H1 (cell line): ENCODE data around the gene SSH2. TPM values are rescaled to one million over a fixed set of nuclear protein-coding genes. Genes with fewer than 3 reads are reported as not detected.
A peak's percentile ranks its signal among the peaks of the same experiment; 100 is the strongest.

Experiments used
- CTCF ChIA-PET: fragments of 300-600 bp; sonication (Branson Sonifier 250); formaldehyde crosslinking; loops from one replicate; lab custom pipeline; 2021; ENCODE audit not compliant: partially characterized antibody; lab: Charles Lee
- POLR2A ChIA-PET: fragments of 300-600 bp; sonication (Branson Sonifier 250); formaldehyde crosslinking; loops from one replicate; lab custom pipeline; 2021; ENCODE audit warnings: inconsistent platforms; ENCODE audit not compliant: partially characterized antibody; lab: Charles Lee
- DNase-seq, 2 experiments: peaks; one replicate each; pipeline versions ENCODE4 v3.0.0 to v3.0.0-alpha.2; 2010 to 2022; ENCODE audit warnings: low spot score in 2 of 2, low read depth in 1 of 2, mixed read lengths in 1 of 2
- FAIRE-seq: peaks from 2 replicates; lab custom pipeline; 2011; peaks lifted over from hg19 to GRCh38; lab: Jason Lieb, UNC
- H2AFZ ChIP-seq: 2 replicates; pipeline ENCODE4 v1.8.1; 2012; ENCODE audit warnings: low read length, inconsistent platforms
- H2AK5ac ChIP-seq: 2 replicates; pipeline ENCODE4 v1.6.1; 2013; ENCODE audit warnings: low read depth, low read length
- H2BK120ac ChIP-seq: replicated peaks from 2 replicates; pipeline ENCODE3; 2013; ENCODE audit warnings: low read depth, low read length, inconsistent platforms
- H2BK12ac ChIP-seq: 2 replicates; pipeline ENCODE4 v1.6.1; 2013; ENCODE audit warnings: low read depth, low read length
- H2BK15ac ChIP-seq: 2 replicates; pipeline ENCODE4 v1.6.1; 2013; ENCODE audit warnings: low read length
- H2BK20ac ChIP-seq: 2 replicates; pipeline ENCODE4 v1.6.1; 2013; ENCODE audit warnings: low read length
- H2BK5ac ChIP-seq: 2 replicates; pipeline ENCODE4 v1.6.1; 2013; ENCODE audit warnings: low read depth, low read length
- H3K14ac ChIP-seq: 2 replicates; pipeline ENCODE4 v1.6.1; 2013; ENCODE audit warnings: inconsistent platforms; ENCODE audit not compliant: insufficient read length
- H3K18ac ChIP-seq: 2 replicates; pipeline ENCODE4 v1.6.1; 2013; ENCODE audit warnings: low read length; ENCODE audit errors: extremely low read depth
- H3K23ac ChIP-seq: 2 replicates; pipeline ENCODE4 v1.6.1; 2013; ENCODE audit warnings: inconsistent platforms; ENCODE audit not compliant: insufficient read length
- H3K23me2 ChIP-seq: 2 replicates; pipeline ENCODE4 v1.6.1; 2013; ENCODE audit warnings: low read depth, low read length
- H3K27ac ChIP-seq: 2 replicates; pipeline ENCODE4 v1.6.1; 2011; ENCODE audit warnings: low read depth, low read length, inconsistent platforms
- H3K27me3 ChIP-seq, 4 experiments: replicated peaks in 1 of 4; 1 replicate in 1 of 4; 2 replicates in 3 of 4; pipeline versions ENCODE4 v1.6.1 to v1.8.1; 2011 to 2013; ENCODE audit warnings: low read length in 3 of 4, mild to moderate bottlenecking in 3 of 4, inconsistent platforms in 2 of 4, mixed read lengths in 2 of 4, moderate library complexity in 1 of 4; ENCODE audit not compliant: control insufficient read depth in 3 of 4, insufficient read depth in 3 of 4; ENCODE audit errors: extremely low read depth in 1 of 4
- H3K36me3 ChIP-seq, 4 experiments: 2 replicates each; pipeline versions ENCODE4 v1.6.1 to v1.8.1; 2011 to 2013; ENCODE audit warnings: mild to moderate bottlenecking in 4 of 4, low read length in 3 of 4, moderate library complexity in 2 of 4, control low read depth in 1 of 4, inconsistent platforms in 1 of 4; ENCODE audit not compliant: insufficient read depth in 4 of 4, control insufficient read depth in 2 of 4
- H3K4ac ChIP-seq: replicated peaks from 2 replicates; pipeline ENCODE3; 2013; ENCODE audit warnings: low read length, low read depth, mixed read lengths, inconsistent platforms; ENCODE audit not compliant: insufficient read length
- H3K4me1 ChIP-seq, 4 experiments: replicated peaks in 1 of 4; 1 replicate in 1 of 4; 2 replicates in 3 of 4; pipeline versions ENCODE4 v1.6.1 to v1.8.1; 2011 to 2013; ENCODE audit warnings: low read length in 3 of 4, inconsistent platforms in 2 of 4, mixed read lengths in 1 of 4; ENCODE audit not compliant: insufficient read depth in 4 of 4, control insufficient read depth in 3 of 4
- H3K4me2 ChIP-seq, 2 experiments: 2 replicates each; pipeline versions ENCODE4 v1.6.1 to v1.8.1; 2011 to 2013; ENCODE audit warnings: low read depth in 2 of 2, low read length in 2 of 2, control low read depth in 1 of 2, inconsistent platforms in 1 of 2, mild to moderate bottlenecking in 1 of 2; ENCODE audit not compliant: insufficient read depth in 1 of 2
- H3K4me3 ChIP-seq, 4 experiments: fragments of 200-600, 300-600 bp in 1 of 4; sonication (generic), shearing (Covaris generic), sonication (Bioruptor Twin) in 1 of 4; 2 replicates each; pipeline versions ENCODE4 v1.5.1 to v1.8.1; 2011 to 2016; ENCODE audit warnings: low read length in 4 of 4, low read depth in 3 of 4, control low read depth in 2 of 4, inconsistent platforms in 2 of 4, mild to moderate bottlenecking in 2 of 4, mixed read lengths in 1 of 4, moderate library complexity in 1 of 4; ENCODE audit not compliant: insufficient read depth in 2 of 4; ENCODE audit errors: extremely low read depth in 1 of 4
- H3K56ac ChIP-seq: replicated peaks from 2 replicates; pipeline ENCODE3; 2013; ENCODE audit warnings: low read depth, mild to moderate bottlenecking, mixed read lengths, low read length, inconsistent platforms; ENCODE audit not compliant: insufficient read length
- H3K79me1 ChIP-seq: 2 replicates; pipeline ENCODE4 v1.6.1; 2013; ENCODE audit warnings: low read depth, low read length, control low read depth
- H3K79me2 ChIP-seq, 2 experiments: 2 replicates each; pipeline versions ENCODE4 v1.6.1 to v1.8.1; 2012 to 2013; ENCODE audit warnings: low read length in 2 of 2, mild to moderate bottlenecking in 2 of 2, inconsistent platforms in 1 of 2; ENCODE audit not compliant: insufficient read depth in 2 of 2, control insufficient read depth in 1 of 2
- H3K9ac ChIP-seq, 4 experiments: replicated peaks in 1 of 4; 1 replicate in 1 of 4; 2 replicates in 3 of 4; pipeline versions ENCODE4 v1.6.1 to v1.8.1; 2011 to 2013; ENCODE audit warnings: low read depth in 3 of 4, low read length in 3 of 4, control low read depth in 2 of 4, mild to moderate bottlenecking in 2 of 4, moderate library complexity in 2 of 4, inconsistent platforms in 1 of 4; ENCODE audit errors: extremely low read depth in 1 of 4
- H3K9me3 ChIP-seq, 2 experiments: 2 replicates each; pipeline versions ENCODE4 v1.6.1 to v1.8.1; 2012 to 2013; ENCODE audit warnings: mild to moderate bottlenecking in 2 of 2, moderate library complexity in 2 of 2, control low read depth in 1 of 2, inconsistent platforms in 1 of 2, low read depth in 1 of 2, low read length in 1 of 2, mixed read lengths in 1 of 2; ENCODE audit not compliant: insufficient read depth in 2 of 2
- H4K20me1 ChIP-seq, 2 experiments: replicated peaks in 1 of 2; 2 replicates each; pipeline versions ENCODE3 to v1.8.1; 2011 to 2013; ENCODE audit warnings: inconsistent platforms in 2 of 2, low read length in 2 of 2, mild to moderate bottlenecking in 1 of 2; ENCODE audit not compliant: insufficient read depth in 2 of 2, control insufficient read depth in 1 of 2
- H4K5ac ChIP-seq: 2 replicates; pipeline ENCODE4 v1.6.1; 2013; ENCODE audit warnings: low read length, low read depth, mixed read lengths, inconsistent platforms; ENCODE audit not compliant: insufficient read length
- H4K8ac ChIP-seq: 2 replicates; pipeline ENCODE4 v1.8.0; 2013; ENCODE audit warnings: mild to moderate bottlenecking, moderate library complexity, low read length, inconsistent platforms; ENCODE audit not compliant: insufficient read depth; ENCODE audit errors: extremely low read depth
- H4K91ac ChIP-seq: replicated peaks from 2 replicates; pipeline ENCODE3; 2013; ENCODE audit warnings: low read length, mixed read lengths, inconsistent platforms; ENCODE audit not compliant: insufficient read length
- ASH2L ChIP-seq: fragments of 200-600, 300-600 bp; sonication (generic); IDR thresholded peaks from one replicate; pipeline ENCODE4 v1.7.1; 2017; ENCODE audit warnings: low read length
- EP300 ChIP-seq, 2 experiments: IDR thresholded peaks; 1 replicate in 1 of 2; 2 replicates in 1 of 2; pipeline ENCODE4 v1.6.1; 2011 to 2012; ENCODE audit warnings: low read depth in 2 of 2, low read length in 2 of 2, mild to moderate bottlenecking in 2 of 2, borderline replicate concordance in 1 of 2, inconsistent platforms in 1 of 2, moderate library complexity in 1 of 2
- HDAC6 ChIP-seq: IDR thresholded peaks from one replicate; pipeline ENCODE4 v1.7.1; 2012; ENCODE audit warnings: low read depth, mild to moderate bottlenecking, inconsistent platforms, low read length, moderate library complexity
- MAFK ChIP-seq: IDR thresholded peaks from 2 replicates; pipeline ENCODE4 v1.6.1; 2012; ENCODE audit warnings: low read depth, mild to moderate bottlenecking, improper control_type of control experiment, low read length
- POU5F1 ChIP-seq: IDR thresholded peaks from 2 replicates; pipeline ENCODE4 v1.6.1; 2011; ENCODE audit warnings: low read depth, mild to moderate bottlenecking, low read length, moderate library complexity
- SAP30 ChIP-seq: fragments of 300-600 bp; sonication (generic); IDR thresholded peaks from 2 replicates; pipeline ENCODE4 v1.7.1; 2012; ENCODE audit warnings: low read length, moderate library complexity, mild to moderate bottlenecking, inconsistent platforms; ENCODE audit not compliant: insufficient read depth, insufficient replicate concordance
- SIN3A ChIP-seq, 2 experiments: IDR thresholded peaks in 1 of 2; conservative IDR thresholded peaks in 1 of 2; 2 replicates each; pipeline ENCODE4 v1.6.1; 2011 to 2012; ENCODE audit warnings: low read length in 2 of 2, improper control_type of control experiment in 1 of 2, low read depth in 1 of 2, mild to moderate bottlenecking in 1 of 2
- TAF1 ChIP-seq: IDR thresholded peaks from 2 replicates; pipeline ENCODE4 v1.6.1; 2011; ENCODE audit warnings: mild to moderate bottlenecking, low read depth, low read length
- WGBS, 2 experiments: shearing (Covaris generic) in 1 of 2; methylation state at CpG; one replicate each; pipeline versions ENCODE4 v1.1.6 to v1.1.7; 2013 to 2015; ENCODE audit warnings: low lambda C conversion rate in 2 of 2, mixed read lengths in 2 of 2, inconsistent platforms in 1 of 2, low coverage in 1 of 2, missing lambda C conversion rate in 1 of 2; ENCODE audit not compliant: insufficient replicate concordance in 2 of 2, insufficient coverage in 1 of 2, insufficient read length in 1 of 2; ENCODE audit errors: extremely low coverage in 1 of 2, missing lambda C conversion rate in 1 of 2; 5-methylcytosine and 5-hydroxymethylcytosine counted together
- polyA plus RNA-seq, 7 experiments: library from polyadenylated mRNA; depleted of rRNA in 3 of 7; stranded (reverse) in 5 of 7; unstranded in 2 of 7; fragments of >200 nt in 5 of 7; fragments of 200-250 nt in 2 of 7; gene quantifications; 1 replicate in 5 of 7; 2 replicates in 1 of 7; 4 replicates in 1 of 7; pipeline versions ENCODE4 v1.2.1 to v1.2.3, GENCODE V29; 2011 to 2013; ENCODE audit warnings: missing spikeins in 2 of 7, mixed read lengths in 2 of 7
- total RNA-seq: library from RNA; stranded (reverse); fragmentation: NEBNext Ultra II Directional; extraction: Animal tissue kit (Norgen Biotek cat#: 25700); gene quantifications from 2 replicates; pipeline ENCODE4 v1.2.1, GENCODE V29; 2021
- TF ChIP-seq, protein P1 (sequence below), 3 experiments: IDR thresholded peaks; 1 replicate in 2 of 3; 2 replicates in 1 of 3; pipeline versions ENCODE4 v1.5.1 to v1.6.1; 2011; ENCODE audit warnings: low read length in 3 of 3, mild to moderate bottlenecking in 3 of 3, inconsistent platforms in 2 of 3, low read depth in 1 of 3, moderate library complexity in 1 of 3; ENCODE audit not compliant: insufficient read depth in 1 of 3; ENCODE audit errors: control extremely low read depth in 1 of 3

SSH2 gene
- total and polyA plus RNA-seq, 2 of the 8 experiments (the other 6 are each of a cell fraction or from before 2014, with no cell fraction given) = 5.2 to 15.9 TPM

DNA sequence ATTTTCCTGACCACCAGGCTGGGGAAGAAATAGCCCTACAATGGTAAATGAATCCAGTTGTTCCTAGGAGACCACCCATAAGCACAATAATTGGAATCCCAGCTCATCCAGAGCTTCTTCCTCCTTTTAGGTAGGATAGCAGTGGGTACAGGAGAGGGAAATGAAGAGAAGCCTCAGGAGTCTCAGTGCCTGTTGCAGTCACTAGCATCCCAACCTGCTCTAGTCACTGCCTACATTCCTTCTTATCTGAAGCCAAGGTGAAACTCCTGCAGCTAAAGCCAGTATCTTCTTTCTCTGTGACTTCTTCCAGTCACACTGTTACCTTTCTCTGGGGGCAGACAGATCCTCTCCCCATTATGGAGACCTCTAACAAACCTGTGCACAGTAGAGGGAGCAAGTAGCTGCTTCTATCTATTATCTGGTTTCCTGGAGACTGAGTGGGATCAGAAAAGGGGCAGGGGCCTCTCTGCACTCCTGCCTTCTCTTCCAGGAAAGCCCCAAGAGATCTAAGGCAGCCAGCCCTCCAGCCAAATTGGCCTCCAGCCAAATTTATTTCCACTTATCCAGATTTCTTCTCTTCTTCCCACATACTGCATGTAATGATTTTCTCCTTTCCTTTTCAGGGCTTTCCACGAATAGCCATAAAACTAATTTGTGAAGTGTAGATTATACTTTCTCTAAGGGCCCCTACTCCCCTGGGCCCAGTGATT, 85.5 kb downstream of the SSH2 start:
- POLR2A ChIA-PET = interaction anchor here (2.0 kb wide), 1 partner anchor 15 kb away, joined by 5 read pairs; no protein-coding TSS in a partner anchor
- CTCF ChIA-PET = interaction anchor here (1.3 to 1.6 kb wide), 2 partner anchors 87 to 248 kb away, joined by 3 to 9 read pairs; no protein-coding TSS in a partner anchor
- no peak for FAIRE-seq
- TF ChIP-seq SIN3A (conservative IDR thresholded peaks at IDR 0.05 in 1 of 2, IDR thresholded peaks at IDR 0.05 in 1 of 2; ENCODE audit: low read depth in 1 of 2, low read length in 2 of 2) = no peak
- no peak for TF ChIP-seq SAP30
- TF ChIP-seq ASH2L = no peak
- 0 out of 2 replicates have a peak, but pooled peaks have one; percentile 6 for TF ChIP-seq TAF1
- no peak for TF ChIP-seq MAFK
- TF ChIP-seq, protein P1, sequence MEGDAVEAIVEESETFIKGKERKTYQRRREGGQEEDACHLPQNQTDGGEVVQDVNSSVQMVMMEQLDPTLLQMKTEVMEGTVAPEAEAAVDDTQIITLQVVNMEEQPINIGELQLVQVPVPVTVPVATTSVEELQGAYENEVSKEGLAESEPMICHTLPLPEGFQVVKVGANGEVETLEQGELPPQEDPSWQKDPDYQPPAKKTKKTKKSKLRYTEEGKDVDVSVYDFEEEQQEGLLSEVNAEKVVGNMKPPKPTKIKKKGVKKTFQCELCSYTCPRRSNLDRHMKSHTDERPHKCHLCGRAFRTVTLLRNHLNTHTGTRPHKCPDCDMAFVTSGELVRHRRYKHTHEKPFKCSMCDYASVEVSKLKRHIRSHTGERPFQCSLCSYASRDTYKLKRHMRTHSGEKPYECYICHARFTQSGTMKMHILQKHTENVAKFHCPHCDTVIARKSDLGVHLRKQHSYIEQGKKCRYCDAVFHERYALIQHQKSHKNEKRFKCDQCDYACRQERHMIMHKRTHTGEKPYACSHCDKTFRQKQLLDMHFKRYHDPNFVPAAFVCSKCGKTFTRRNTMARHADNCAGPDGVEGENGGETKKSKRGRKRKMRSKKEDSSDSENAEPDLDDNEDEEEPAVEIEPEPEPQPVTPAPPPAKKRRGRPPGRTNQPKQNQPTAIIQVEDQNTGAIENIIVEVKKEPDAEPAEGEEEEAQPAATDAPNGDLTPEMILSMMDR (IDR thresholded peaks at IDR 0.05; ENCODE audit: control extremely low read depth in 1 of 3, insufficient read depth in 1 of 3, low read depth in 1 of 3, low read length in 3 of 3) = peak in 1 of 3 experiments; percentile 3; a peak in 1 of 4 replicates
- TF ChIP-seq EP300 (IDR thresholded peaks at IDR 0.05; ENCODE audit: borderline replicate concordance in 1 of 2, low read depth in 2 of 2, low read length in 2 of 2) = no peak
- no peak for TF ChIP-seq POU5F1
- TF ChIP-seq HDAC6 = no peak

More for the DNA sequence above, 85.5 kb downstream of the SSH2 start:
- Histone ChIP-seq H3K36me3 (no peaks in the 10 kb centered on the region), H3K4me1 (no peaks in the 10 kb centered on the region; a peak in 1 of 7 replicates), H3K23me2 (no peaks in the 10 kb centered on the region), H3K23ac (no peak overlapping the region), H3K4ac (no peak overlapping the region), H3K79me1 (no peaks in the 10 kb centered on the region), H4K91ac (no peak overlapping the region), H2AFZ (no peak overlapping the region), H3K27me3 (no peaks in the 10 kb centered on the region), H4K8ac (no peak overlapping the region), H4K5ac (no peak overlapping the region), H3K14ac (no peak overlapping the region), H2BK5ac (no peak overlapping the region), H3K4me3 (no peak overlapping the region), H2BK120ac (no peak overlapping the region), H4K20me1 (no peaks in the 10 kb centered on the region), H3K56ac (no peak overlapping the region), H2AK5ac (no peak overlapping the region), H2BK20ac (no peak overlapping the region), H3K4me2 (0 out of 4 replicates have a peak overlapping the region, but pooled peaks of 1 of the 2 experiments have one; percentile 1), H3K79me2 (no peaks in the 10 kb centered on the region), H2BK12ac (no peak overlapping the region), H3K9ac (no peak overlapping the region; a peak in 1 of 7 replicates), H3K18ac (no peak overlapping the region), H3K27ac (no peak overlapping the region), H2BK15ac (no peak overlapping the region), H3K9me3 (no peaks in the 10 kb centered on the region)
- 100% methylated on average over 1 of the region's 1 CpG; no CpG with 5 or more reads in 1 of the 2 experiments for WGBS, 2 experiments
- no peak for DNase-seq
